HG03571 (cell line): ENCODE measurements around the gene CFAP119.
A peak's percentile ranks its signal among the peaks of the same experiment; 100 is the strongest.
"Not testable (repeated sequence)": the region's sequence is repeated elsewhere in the genome, so short reads cannot be mapped to it uniquely, and the experiment has no call there.

Source experiments
- ATAC-seq: cut with Tn5 transposase; IDR thresholded peaks from one replicate; pipeline ENCODE4 v1.9.1; 2021; ENCODE audit not compliant: unreplicated experiment

The CFAP119 gene

DNA sequence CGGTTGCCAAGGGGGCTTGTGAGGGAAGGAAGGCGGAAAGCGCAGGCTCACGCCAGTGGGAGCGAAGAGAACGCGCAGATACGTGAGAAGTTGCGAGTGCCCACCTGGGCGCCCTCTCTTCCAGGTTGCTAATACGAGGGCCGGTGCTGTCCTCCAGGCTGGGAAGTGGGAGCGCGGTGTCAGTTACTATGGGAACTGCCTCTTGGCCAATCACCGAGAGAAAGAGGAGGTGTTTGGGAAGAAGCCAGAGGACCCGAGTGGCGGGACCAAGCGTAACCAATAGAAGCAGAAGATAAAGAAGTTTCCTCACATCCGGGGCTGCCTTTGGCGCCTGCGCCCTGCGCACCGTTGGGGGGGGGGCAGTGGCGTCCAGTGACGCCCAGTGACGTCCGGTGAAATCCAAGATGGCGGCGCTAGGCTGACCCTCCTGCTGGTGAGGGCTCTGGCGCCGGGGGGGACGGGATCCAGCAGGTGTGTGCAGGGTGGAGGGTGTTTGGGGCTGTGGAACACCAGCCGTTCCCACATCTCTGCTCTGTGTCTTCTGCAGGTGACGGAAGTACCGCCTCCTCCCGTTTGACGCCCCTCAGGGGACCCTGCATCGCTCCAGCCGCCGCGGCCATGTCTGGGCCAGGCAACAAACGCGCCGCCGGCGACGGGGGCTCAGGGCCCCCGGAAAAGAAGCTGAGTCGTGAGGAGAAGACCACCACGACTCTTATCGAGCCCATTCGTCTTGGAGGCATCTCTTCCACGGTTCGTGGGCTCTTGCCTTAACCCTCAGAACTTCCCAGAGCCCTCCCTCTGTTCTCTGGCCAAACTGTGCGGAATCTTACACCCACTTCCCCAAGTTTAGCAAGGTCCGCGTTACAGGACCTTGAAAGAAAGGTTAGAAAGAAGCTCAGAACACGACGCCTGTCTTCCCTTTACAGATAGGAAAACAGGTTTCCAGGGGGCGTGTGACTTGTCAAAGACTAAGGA, at the start of gene CFAP119, which contains the start of gene RNF40:
Gene CFAP119 (minus strand): TSS at position 135 of the 975 bp plus-strand sequence. CDS start 314 bp downstream, outside the sequence.
Gene RNF40 (plus strand): TSS at position 395 of the 975 bp plus-strand sequence. CDS start 224 bp downstream, at position 619.
- peak; percentile 80 for ATAC-seq

- not testable (repeated sequence) for ATAC-seq
These were observed 47.8 kb upstream of the CFAP119 start for GRCh38 chr16:30809675-30810074.

- not testable (repeated sequence) for ATAC-seq
These were observed 47.1 kb upstream of the CFAP119 start for GRCh38 chr16:30808890-30809426.

DNA sequence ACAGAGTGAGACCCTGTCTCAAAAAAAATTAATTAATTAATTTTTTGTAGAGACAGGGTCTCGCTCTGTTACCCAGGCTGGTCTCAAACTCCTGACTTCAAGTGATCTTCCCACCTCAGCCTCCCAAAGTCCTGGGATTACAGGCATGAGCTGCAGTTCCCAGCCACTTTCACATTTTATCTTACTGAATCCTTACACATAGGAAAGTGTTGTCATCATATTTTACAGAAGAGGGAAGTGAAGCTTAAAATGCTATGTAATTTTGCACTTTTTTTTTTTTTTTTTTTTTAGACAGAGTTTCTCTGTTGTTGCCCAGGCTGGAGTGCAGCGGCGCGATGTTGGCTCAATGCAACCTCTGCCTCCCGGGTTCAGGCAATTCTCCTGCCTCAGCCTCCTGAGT, 46.3 kb upstream of the CFAP119 start:
- no peak for ATAC-seq

GRCh38 chr16:30805370-30806169, 43.7 kb upstream of the CFAP119 start:
- no peak for ATAC-seq

DNA sequence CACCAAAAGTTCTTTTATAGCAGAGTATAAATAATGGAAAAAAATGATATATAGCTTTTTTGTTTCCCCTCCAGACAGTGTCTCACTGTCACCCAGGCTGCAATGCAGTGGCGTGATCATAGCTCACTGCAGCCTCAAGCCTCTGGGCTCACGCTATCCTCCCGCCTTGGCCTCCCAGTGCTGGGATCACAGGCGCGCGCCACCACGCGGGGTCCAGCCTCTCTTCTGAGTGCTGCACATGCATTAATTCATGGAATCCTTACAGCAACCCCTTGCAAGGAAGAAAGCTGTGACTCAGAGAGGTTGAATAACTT, 43.2 kb upstream of the CFAP119 start:
- no peak for ATAC-seq

DNA sequence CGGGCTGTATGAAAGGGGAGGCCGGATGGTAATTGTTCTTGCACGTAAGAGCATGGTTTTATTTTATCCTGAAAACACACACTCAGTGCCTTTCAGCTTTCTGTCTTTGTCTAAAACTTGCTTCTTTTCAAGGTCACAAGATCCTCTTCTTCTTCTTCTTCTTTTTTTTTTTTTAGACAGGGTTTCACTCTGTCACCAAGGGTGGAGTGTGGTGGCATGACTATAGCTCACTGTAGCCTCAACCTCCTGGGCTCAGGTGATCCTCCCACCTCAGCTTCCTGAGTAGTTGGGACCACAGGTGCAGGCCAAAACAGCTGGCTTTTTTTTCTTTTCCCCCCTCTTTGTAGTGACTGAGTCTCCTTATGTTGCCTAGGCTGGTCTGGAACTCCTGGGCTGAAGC, 41.1 kb upstream of the CFAP119 start:
- ATAC-seq = no peak

DNA sequence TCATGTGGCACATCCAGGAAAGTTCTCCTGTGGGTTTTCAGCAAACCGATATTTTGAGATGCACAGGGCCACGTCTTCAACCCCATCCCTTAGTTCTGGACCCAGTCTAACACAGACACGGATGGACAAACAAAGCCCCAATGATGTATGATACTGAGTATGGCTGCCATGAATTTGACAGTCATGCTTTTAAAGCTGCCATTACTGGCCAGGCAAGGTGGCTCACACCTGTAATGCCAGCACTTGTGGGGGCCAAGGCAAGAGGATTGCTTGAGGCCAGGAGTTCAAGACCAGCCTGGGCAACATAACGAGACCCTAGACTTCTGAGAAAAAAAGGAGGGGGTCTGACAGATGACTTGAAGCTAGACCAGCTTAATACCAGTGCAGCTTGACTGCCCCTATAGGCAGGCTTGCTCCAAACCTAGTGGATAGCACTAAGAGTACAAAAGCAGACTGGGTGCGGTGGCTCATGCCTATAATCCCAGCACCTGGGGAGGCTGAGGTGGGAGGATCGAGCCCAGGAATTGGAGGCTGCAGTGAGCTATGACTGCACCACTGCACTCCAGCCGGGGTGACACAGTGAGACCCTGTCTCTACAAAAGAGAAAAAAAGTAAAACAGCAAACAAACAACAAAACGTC, 35.9 kb upstream of the CFAP119 start:
- ATAC-seq = no peak

DNA sequence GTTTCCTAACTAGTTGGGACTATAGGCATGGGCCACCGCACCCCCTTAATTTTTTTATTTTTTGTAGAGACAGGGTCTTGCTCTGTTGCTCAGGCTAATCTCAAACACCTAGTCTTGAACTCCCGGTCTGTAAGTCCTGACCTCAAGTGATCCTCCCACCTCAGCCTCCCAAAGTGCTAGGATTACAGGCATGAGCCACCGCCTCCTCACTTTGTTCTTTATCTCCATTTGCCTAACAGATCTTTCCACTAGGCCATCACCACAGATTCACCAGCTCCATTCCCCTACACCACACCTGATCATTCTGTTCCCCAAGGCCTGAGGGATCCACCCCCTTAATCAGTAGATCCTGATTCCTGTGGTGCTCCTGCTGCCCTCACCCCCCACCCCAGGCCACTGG, 32.8 kb upstream of the CFAP119 start:
- no peak for ATAC-seq

DNA sequence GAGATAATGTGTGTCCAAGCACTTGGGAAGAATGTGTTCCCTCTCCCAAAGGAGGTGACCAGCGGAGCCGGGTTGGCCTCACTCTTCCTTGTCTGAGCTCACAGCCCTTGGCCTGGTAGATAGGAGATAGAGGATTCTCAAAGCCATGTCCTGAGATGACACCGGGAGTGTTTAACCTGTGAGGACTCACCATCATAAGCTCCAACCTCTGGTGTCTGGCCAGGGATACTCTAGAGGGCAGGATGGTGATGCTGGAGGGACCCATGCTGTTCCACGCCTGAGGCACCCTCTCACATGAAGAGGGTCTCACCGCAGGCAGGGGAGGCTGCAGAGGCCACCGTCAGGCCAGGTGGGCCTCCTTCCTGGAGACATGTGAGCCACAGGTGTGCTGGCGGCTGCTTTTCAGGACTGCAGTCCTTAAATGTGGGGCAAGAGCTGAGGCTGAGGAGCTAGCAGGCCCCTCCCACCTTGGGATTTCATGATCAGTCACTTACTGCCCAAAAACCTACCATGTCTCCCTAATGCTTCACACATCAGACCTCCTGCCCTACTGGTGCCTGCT, 31.7 kb upstream of the CFAP119 start:
- ATAC-seq = no peak

GRCh38 chr16:30787613-30788378, 25.9 kb upstream of the CFAP119 start:
- no peak for ATAC-seq

GRCh38 chr16:30786936-30787612, 25.2 kb upstream of the CFAP119 start, which contains the start of gene ZNF629:
Gene ZNF629, minus strand, starts transcription at chr16:30787205. Its CDS starts 2,723 bp downstream, at chr16:30784482.
- ATAC-seq = no peak

- ATAC-seq = no peak
These were observed 24.5 kb upstream of the CFAP119 start for GRCh38 chr16:30786115-30786935.

DNA sequence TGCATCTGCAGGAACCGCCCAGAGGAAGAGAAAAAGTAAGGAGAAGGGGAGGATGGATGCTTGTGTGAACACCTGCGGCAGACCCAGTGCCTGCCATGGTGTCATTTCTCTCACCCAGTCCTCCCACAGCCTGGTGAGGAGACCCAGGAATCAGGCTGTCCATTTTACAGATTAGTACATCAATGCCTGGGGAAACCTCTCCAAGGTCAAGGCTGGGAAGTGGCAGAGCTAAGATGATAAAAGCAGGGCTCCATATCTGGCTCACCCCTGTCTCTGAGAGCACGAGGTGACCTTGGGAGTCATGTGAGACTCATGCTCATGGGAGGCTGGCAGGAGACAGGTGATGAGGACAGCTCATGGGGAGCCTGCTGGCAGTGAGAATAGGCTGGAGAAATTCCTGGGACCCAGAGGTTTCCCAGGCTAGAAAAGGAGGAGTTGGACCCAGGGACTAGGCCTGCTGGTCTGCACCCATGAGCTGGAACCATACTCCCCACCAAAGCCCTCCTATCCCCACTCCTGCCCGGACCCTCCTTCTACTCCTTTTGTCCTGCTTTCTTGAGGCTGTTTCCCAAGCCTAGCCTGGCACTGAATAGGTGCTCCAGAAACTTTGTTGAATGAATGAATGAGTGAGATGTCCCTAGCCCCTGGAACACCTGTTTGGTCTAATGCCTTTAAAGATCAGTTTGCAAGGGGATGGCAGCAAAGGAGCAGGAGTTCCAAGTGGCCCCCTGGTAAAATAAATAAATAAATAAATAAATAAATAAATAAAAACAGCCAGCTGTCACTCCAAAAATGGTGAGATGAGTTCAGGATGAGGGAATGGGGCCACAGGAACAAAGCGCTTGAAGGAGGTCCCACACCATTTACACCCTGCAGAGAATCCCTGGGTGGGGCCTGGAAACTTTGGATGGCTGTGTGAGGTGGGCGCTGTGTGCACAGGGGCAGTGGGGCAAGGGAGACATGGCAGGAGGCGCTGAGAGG, 23.6 kb upstream of the CFAP119 start:
- ATAC-seq = no peak

DNA sequence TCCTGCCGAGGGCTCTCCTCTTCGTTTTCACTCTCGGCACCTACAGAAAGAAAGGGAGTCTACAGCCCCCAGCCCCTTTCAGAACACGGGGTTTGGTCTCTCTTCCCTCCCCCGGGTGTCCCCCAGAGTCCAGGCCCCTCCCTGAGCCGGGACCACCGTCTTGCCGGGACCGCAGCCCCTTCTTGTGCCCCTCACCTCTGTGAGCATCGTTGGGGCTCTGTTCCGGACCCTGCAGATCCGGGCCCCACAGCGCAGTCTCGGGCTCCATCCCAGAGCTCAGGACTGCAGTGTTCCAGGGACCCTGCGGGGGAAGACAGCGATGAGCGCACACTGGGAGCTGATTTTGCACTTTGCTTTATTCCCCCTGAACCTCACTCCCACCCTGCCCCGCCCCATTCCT, 22.4 kb upstream of the CFAP119 start:
- ATAC-seq = no peak

DNA sequence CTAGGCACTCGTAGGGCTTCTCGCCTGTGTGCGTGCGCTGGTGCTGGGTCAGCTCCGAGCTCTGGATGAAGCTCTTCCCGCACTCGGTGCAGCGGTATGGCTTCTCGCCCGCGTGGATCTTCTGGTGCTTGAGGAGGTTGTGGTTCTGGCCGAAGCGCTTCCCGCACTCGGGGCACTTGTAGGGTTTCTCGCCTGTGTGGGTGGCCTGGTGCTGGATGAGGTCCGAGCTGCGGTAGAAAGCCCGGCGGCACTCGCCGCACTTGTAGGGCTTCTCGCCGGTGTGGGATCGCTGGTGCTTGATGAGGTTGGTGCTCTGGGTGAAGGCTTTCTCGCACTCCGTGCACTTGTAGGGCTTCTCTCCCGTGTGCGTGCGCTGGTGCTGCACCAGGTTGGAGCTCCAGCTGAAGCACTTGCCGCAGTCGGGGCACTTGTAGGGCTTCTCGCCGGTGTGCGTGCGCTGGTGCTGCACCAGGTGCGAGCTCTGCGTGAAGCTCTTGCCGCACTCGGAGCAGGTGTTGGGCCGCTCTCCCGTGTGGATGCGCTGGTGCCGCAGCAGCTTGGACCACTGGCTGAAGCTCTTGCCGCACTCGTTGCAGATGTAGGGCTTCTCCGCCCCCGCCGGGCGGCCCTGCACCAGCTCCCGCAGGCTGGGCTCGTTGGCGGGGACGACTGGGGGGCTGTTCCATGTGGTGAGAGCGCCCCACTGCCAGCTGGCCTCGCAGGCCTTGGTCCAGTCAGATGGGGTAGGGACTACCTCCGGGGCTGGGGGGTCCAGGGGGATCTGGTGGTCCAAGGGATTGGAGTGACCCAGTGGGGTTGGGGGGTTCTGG, 21.6 kb upstream of the CFAP119 start:
- no peak for ATAC-seq
